Measurements from ENCODE around the gene MAPKAP1. TPM values are rescaled to one million over a fixed set of nuclear protein-coding genes. Genes with fewer than 3 reads are reported as not detected.

MAPKAP1 gene
- total RNA-seq, 1 donor from 2014 or later = 84.9 TPM

- intact Hi-C loops (cut with micrococcal nuclease) = no loop called here
- no peaks in the 10 kb centered on the region for H3K4me1 Mint-ChIP-seq
- no peaks in the 10 kb centered on the region for H3K9me3 Mint-ChIP-seq
- H3K27ac Mint-ChIP-seq = no peak overlapping the region
- peaks cover 54% of the 10 kb centered on the region for H3K36me3 Mint-ChIP-seq (ENCODE audit: low read depth)
- CTCF ChIA-PET = no interaction called here
- no peak for TF ChIP-seq CTCF (IDR thresholded peaks at IDR 0.05)
- ATAC-seq (ENCODE audit: low read depth) (no peak), DNase-seq (no peak)
- no peaks in the 10 kb centered on the region for H3K27me3 Mint-ChIP-seq
- no peak overlapping the region for H3K4me3 Mint-ChIP-seq
- POLR2A ChIA-PET = no interaction called here
Measured at GRCh38 chr9:125545845-125546244, 161.2 kb downstream of the MAPKAP1 start.

GRCh38 chr9:125544988-125545651, 161.9 kb downstream of the MAPKAP1 start:
- no peak for TF ChIP-seq CTCF (IDR thresholded peaks at IDR 0.05)
- Mint-ChIP-seq H3K27ac (no peak overlapping the region), H3K27me3 (no peaks in the 10 kb centered on the region), H3K36me3 (ENCODE audit: low read depth) (peaks cover 58% of the 10 kb centered on the region), H3K4me1 (peaks cover 3% of the 10 kb centered on the region), H3K4me3 (no peak overlapping the region), H3K9me3 (no peaks in the 10 kb centered on the region)
- CTCF ChIA-PET = no interaction called here
- ATAC-seq (ENCODE audit: low read depth) = no peak
- DNase-seq = no peak
- intact Hi-C loops (cut with micrococcal nuclease) = no loop called here
- POLR2A ChIA-PET = no interaction called here

- ChIA-PET POLR2A (no interaction called here), CTCF (no interaction called here)
- no peak overlapping the region for H3K4me3 Mint-ChIP-seq
- DNase-seq = no peak
- H3K9me3 Mint-ChIP-seq = no peaks in the 10 kb centered on the region
- no peaks in the 10 kb centered on the region for H3K27me3 Mint-ChIP-seq
- no peak for TF ChIP-seq CTCF (IDR thresholded peaks at IDR 0.05)
- intact Hi-C loops (cut with micrococcal nuclease) = no loop called here
- no peak for ATAC-seq (ENCODE audit: low read depth)
- peaks cover 3% of the 10 kb centered on the region for H3K4me1 Mint-ChIP-seq
- H3K36me3 Mint-ChIP-seq (ENCODE audit: low read depth) = peaks cover 53% of the 10 kb centered on the region
- no peak overlapping the region for H3K27ac Mint-ChIP-seq
Measured at GRCh38 chr9:125544484-125544883, 162.5 kb downstream of the MAPKAP1 start.

GRCh38 chr9:125541840-125542243, 165.2 kb downstream of the MAPKAP1 start:
- POLR2A ChIA-PET = no interaction called here
- H3K9me3 Mint-ChIP-seq = no peaks in the 10 kb centered on the region
- CTCF ChIA-PET = no interaction called here
- no peak for TF ChIP-seq CTCF (IDR thresholded peaks at IDR 0.05)
- ATAC-seq (ENCODE audit: low read depth) (no peak), DNase-seq (no peak)
- no peak overlapping the region for H3K4me3 Mint-ChIP-seq
- peaks cover 10% of the 10 kb centered on the region for H3K4me1 Mint-ChIP-seq
- no peaks in the 10 kb centered on the region for H3K27me3 Mint-ChIP-seq
- peaks cover 54% of the 10 kb centered on the region for H3K36me3 Mint-ChIP-seq (ENCODE audit: low read depth)
- intact Hi-C loops (cut with micrococcal nuclease) = no loop called here
- no peak overlapping the region for H3K27ac Mint-ChIP-seq

- Mint-ChIP-seq H3K36me3 (ENCODE audit: low read depth) (peaks cover 47% of the 10 kb centered on the region), H3K9me3 (no peaks in the 10 kb centered on the region), H3K4me3 (no peak overlapping the region), H3K4me1 (peaks cover 10% of the 10 kb centered on the region), H3K27me3 (no peaks in the 10 kb centered on the region), H3K27ac (no peak overlapping the region)
- DNase-seq = no peak
- ChIA-PET POLR2A (no interaction called here), CTCF (no interaction called here)
- no peak for ATAC-seq (ENCODE audit: low read depth)
- intact Hi-C loops (cut with micrococcal nuclease) = no loop called here
- TF ChIP-seq CTCF (IDR thresholded peaks at IDR 0.05) = no peak
Measured at GRCh38 chr9:125540497-125540896, 166.5 kb downstream of the MAPKAP1 start.
